Measurements from ENCODE around the gene PITPNC1. TPM values are rescaled to one million over a fixed set of nuclear protein-coding genes. Genes with fewer than 3 reads are reported as not detected.

Gene PITPNC1
- total and polyA plus RNA-seq, 5 experiments from 2014 or later, result 119 to 159 (median 128) TPM

DNA sequence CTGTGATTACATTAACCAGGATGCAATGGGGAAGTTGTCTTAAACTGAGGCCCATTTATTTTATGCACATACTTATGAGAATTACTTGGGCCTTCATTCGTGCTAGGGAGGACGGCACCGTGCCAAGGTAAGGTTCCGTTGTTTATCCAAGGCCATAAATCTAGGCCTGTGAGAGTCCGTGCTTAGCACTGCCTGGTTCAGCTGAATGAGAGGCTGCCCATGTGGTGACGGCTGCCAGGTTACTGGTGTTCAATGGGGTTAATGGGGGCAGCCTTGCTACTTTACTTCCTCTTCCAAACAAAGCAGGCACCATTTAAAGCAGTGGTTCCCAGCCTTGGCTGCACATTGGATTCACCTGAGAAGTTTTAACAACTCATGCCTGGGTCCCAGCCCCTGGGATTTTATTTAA, 205.6 kb downstream of the PITPNC1 start:
- H3K4me1 Mint-ChIP-seq, result peaks cover 6 to 17% (median 9%) of the 10 kb centered on the region in 4 donors
- H3K9me3 Mint-ChIP-seq, result peaks cover 0 to 3% (median 0%) of the 10 kb centered on the region in 9 donors
- ATAC-seq, result no peak
- no peak for DNase-seq
- POLR2A ChIA-PET, result no interaction called here
- H3K27me3 Mint-ChIP-seq, result no peaks in the 10 kb centered on the region
- no peak overlapping the region for H3K4me3 Mint-ChIP-seq
- peaks cover 11 to 71% (median 23%) of the 10 kb centered on the region in 3 donors for H3K36me3 Mint-ChIP-seq
- H3K27ac Mint-ChIP-seq, result no peak overlapping the region

DNA sequence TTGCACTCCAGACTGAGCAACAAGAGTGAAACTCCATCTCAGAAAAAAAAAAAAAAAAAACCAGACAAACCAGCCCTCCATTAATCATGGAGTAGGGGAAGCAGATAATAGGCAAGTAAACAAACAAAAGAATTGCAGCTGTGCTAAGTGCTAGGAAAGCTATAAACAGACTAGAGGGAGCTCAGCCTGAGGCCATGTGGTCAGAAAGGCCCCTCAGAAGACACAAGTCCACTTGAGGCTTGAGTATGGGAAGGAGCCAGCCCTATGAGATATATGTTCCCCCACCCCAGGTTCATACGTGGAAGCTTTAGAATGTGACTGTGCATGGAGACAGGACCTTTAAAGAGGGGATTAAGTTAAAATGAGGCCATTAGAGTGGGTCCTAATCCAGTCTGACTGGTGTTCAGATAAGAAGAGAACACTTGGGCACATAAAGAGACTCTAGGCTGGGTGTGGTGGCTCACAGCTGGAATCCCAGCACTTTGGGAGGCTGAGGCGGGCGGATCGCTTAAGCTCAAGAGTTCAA, 208.1 kb downstream of the PITPNC1 start:
- ATAC-seq, result no peak
- POLR2A ChIA-PET, result no interaction called here
- H3K4me3 Mint-ChIP-seq, result no peak overlapping the region
- H3K27ac Mint-ChIP-seq, result peak overlapping the region in 5 of 10 donors; percentile 18 to 69 (median 45)
- DNase-seq, result no peak
- H3K9me3 Mint-ChIP-seq, result peaks cover 0 to 3% (median 0%) of the 10 kb centered on the region in 9 donors
- no peaks in the 10 kb centered on the region for H3K27me3 Mint-ChIP-seq
- H3K4me1 Mint-ChIP-seq, result peaks cover 15 to 27% (median 21%) of the 10 kb centered on the region in 4 donors
- peaks cover 11 to 60% (median 20%) of the 10 kb centered on the region in 3 donors for H3K36me3 Mint-ChIP-seq

DNA sequence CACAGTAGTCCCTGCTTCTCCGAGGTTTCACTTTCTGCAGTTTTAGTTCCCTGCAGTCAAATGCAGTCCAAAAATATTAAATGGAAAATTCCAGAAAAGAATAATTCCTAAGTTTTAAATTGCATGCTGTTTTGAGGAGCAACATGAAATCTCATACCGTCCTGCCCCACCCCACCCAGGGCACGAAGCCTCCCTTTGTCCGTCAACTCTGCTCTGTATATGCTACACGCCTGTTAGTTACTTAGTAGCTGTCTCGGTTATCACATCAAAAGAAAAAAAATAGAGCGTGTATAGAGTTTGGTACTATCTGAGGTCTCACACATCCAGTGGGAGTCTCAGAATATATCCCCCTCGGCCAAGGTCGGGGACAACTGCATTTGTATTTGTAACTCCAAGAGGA, 211.2 kb downstream of the PITPNC1 start:
- Mint-ChIP-seq H3K36me3 (peaks cover 11 to 61% (median 21%) of the 10 kb centered on the region in 3 donors), H3K27ac (peak overlapping the region in 5 of 10 donors; percentile 9 to 87 (median 76)), H3K27me3 (no peaks in the 10 kb centered on the region), H3K4me1 (peaks cover 12 to 26% (median 20%) of the 10 kb centered on the region in 4 donors), H3K9me3 (peaks cover 0 to 3% (median 0%) of the 10 kb centered on the region in 9 donors), H3K4me3 (no peak overlapping the region)
- DNase-seq (no peak), ATAC-seq (no peak)
- POLR2A ChIA-PET, result no interaction called here

DNA sequence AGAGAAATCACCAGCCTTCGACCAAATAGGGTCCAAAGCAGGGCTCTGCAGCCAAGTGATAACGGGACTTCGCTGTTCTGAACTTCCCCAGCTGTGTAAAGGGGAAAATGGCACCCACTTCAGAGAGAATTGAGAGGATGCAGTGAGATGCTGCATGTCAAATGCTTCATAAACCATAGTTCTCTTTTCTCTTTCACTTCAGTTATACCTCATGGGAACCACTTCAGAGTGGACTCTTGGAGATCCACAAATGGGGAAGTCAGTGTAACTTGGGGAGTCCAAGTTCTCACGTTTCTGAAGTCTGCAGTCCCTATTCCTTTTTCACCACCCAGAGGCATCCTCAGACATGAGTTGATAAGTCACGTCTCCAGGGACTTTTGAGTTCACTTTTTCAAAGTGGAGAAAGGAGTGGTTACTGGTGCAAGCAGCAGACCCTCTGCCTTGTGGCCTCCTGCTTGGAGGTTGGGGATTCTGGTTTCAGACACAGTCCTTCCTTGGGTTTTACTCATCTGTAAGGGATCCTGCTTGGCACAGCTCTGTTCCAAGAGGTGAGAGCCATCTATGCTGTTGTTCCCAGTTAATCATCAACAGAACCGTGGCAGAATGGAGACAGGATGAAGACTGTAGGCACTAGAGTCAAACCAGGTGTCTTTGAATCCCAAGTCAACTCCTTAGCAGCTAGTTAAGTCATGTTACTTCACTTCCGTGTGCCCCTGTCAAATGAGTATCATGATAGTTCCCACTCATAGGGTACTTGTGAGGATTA, 217.2 kb downstream of the PITPNC1 start:
- DNase-seq (no peak), ATAC-seq (no peak)
- POLR2A ChIA-PET, result interaction anchor here (0.5 kb wide), 1 partner anchor 14 kb away, joined by 3 read pairs; no protein-coding TSS in a partner anchor
- Mint-ChIP-seq H3K9me3 (no peaks in the 10 kb centered on the region), H3K36me3 (peaks cover 0 to 46% (median 10%) of the 10 kb centered on the region in 3 donors), H3K27ac (peak overlapping the region in 5 of 10 donors; percentile 13 to 68 (median 37)), H3K27me3 (no peaks in the 10 kb centered on the region), H3K4me1 (peaks cover 13 to 28% (median 25%) of the 10 kb centered on the region in 4 donors), H3K4me3 (no peak overlapping the region)

DNA sequence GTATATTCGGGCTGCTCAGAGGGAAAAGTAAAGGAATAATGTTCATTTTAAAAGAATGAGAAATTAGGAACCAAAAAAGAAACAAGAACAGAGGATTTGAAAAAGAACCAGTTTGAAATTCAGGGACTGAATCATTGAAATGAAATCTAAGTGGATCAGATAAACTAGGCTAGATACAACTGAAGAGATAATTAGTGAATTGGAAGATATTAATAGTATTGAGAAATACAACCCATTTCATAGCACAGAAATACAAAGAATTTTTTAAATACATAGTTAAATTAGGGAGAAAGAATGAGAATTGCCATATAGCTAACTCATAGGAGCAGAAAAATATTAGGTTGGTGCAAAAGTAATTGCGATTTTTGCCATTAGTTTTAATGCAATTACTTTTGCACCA, 223.3 kb downstream of the PITPNC1 start:
- H3K27me3 Mint-ChIP-seq, result no peaks in the 10 kb centered on the region
- ATAC-seq (no peak), DNase-seq (no peak)
- POLR2A ChIA-PET, result no interaction called here
- peaks cover 31 to 36% (median 32%) of the 10 kb centered on the region in 4 donors for H3K4me1 Mint-ChIP-seq
- no peaks in the 10 kb centered on the region for H3K9me3 Mint-ChIP-seq
- H3K36me3 Mint-ChIP-seq, result peaks cover 0 to 21% (median 0%) of the 10 kb centered on the region in 3 donors
- peak overlapping the region in 4 of 10 donors; percentile 3 to 92 (median 59) for H3K27ac Mint-ChIP-seq
- no peak overlapping the region for H3K4me3 Mint-ChIP-seq

DNA sequence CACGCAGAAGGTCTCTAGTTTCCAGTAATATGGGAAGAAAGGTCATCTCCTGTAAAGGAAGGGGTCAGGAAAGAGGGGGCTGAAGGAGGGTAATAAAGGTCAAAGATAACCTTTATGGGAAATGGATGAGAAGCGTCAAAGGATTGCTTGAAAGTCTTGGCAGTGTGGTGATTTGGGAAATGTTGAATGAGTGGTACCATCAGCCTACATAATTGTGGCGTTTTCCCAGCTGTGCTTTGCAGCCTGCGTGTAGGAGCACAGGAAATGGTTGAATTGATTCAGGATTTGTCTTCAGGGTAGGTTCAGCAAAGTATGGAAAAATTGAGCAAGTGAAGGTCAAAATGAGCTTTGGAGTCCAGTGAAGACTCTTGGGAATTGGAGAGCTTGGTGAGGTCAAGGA, 224.8 kb downstream of the PITPNC1 start:
- Mint-ChIP-seq H3K4me3 (no peak overlapping the region), H3K9me3 (no peaks in the 10 kb centered on the region), H3K27ac (peak overlapping the region; percentile 21 to 88 (median 76)), H3K4me1 (peaks cover 24 to 47% (median 33%) of the 10 kb centered on the region in 4 donors), H3K36me3 (peaks cover 0 to 23% (median 0%) of the 10 kb centered on the region in 3 donors), H3K27me3 (no peaks in the 10 kb centered on the region)
- DNase-seq (no peak), ATAC-seq (no peak)
- POLR2A ChIA-PET, result interaction anchor here (1.7 kb wide), 1 partner anchor 226 kb away, joined by 9 read pairs; no protein-coding TSS in a partner anchor

DNA sequence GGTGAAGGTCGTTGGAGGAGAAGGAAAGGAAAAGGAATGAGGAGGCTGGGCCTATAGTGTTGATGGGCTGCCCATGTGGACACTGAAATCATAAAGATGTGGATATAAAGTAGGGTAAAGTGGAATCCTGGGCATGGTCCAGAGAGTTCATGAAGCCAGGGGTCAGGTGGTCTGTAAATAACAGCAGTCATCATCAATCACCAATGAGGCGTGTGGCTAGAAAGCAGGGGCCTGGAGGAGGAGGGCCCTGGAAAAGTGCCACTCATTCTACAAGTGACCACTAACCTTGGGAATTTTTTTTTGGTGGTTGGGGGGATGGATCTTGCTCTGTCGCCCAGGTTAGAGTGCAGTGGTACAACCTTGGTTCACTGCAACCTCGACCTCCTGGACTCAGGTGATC, 225.4 kb downstream of the PITPNC1 start:
- Mint-ChIP-seq H3K36me3 (peaks cover 0 to 25% (median 0%) of the 10 kb centered on the region in 3 donors), H3K4me1 (peaks cover 25 to 45% (median 34%) of the 10 kb centered on the region in 4 donors), H3K9me3 (no peaks in the 10 kb centered on the region), H3K27me3 (no peaks in the 10 kb centered on the region), H3K4me3 (no peak overlapping the region), H3K27ac (peak overlapping the region in 9 of 10 donors; percentile 21 to 88 (median 74))
- ATAC-seq, result no peak
- POLR2A ChIA-PET, result interaction anchor here (1.6 to 1.7 kb wide), 2 partner anchors 224 to 226 kb away, joined by 8 to 9 read pairs; no protein-coding TSS in a partner anchor
- no peak for DNase-seq

DNA sequence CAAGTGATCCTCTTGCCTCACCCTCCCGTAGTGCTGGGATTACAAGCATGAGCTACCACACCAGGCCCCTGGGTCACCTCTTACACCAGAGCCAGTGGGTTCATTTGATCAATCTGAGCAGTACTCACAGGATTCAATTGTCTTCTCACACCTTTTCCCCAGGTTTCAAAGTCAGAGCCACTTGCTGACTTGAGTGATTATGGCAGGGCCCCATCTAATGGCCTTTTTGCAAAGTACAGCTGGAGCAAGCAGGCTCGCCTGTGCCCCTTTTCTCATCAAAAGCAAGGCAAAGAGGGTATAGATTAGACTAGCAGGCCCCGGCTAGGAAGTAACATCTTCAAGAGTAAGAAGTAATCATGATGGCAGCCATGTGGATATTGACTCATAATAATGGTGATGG, 225.9 kb downstream of the PITPNC1 start:
- Mint-ChIP-seq H3K36me3 (peaks cover 0 to 28% (median 0%) of the 10 kb centered on the region in 3 donors), H3K27ac (peak overlapping the region in 9 of 10 donors; percentile 36 to 85 (median 70)), H3K9me3 (no peaks in the 10 kb centered on the region), H3K4me3 (no peak overlapping the region), H3K27me3 (no peaks in the 10 kb centered on the region), H3K4me1 (peaks cover 22 to 40% (median 31%) of the 10 kb centered on the region in 4 donors)
- POLR2A ChIA-PET, result interaction anchor here (1.6 to 1.7 kb wide), 2 partner anchors 224 to 227 kb away, joined by 8 to 9 read pairs; no protein-coding TSS in a partner anchor
- ATAC-seq, result peak; percentile 84 to 85
- DNase-seq, result peak in 9 of 10 donors; percentile 6 to 70 (median 51)

DNA sequence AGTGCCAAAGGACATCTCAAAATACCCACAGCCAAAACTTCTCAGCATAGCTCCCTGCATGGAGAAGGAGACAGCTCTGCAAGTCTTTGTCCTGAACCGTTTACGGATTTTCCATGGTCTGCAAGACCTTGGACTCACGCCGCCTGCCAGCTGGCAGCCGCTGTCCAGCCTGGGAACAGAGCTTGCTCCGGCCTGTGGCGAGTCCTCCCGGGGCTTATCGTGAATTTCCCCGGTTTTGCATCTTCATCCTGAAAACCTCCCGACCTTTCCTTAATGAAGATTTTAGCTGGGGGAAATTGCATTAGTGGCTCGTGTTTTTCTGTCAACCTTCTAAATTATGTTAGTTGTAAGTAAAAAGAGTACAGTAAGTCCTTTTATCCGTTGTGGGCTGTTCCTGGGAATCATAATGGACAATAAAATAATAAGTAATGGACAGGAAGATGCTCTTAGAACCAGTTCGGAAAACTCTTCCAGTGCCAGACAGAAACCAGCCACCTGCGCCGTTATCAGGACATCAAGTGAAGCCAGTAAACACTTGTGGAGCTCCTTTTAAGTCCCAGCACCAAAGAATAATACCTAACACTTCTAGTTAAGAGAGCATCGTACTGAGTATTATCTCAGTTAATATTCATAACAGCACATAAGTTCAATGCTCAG, 228.3 kb downstream of the PITPNC1 start:
- Mint-ChIP-seq H3K9me3 (no peaks in the 10 kb centered on the region), H3K4me3 (no peak overlapping the region), H3K27ac (peak overlapping the region in 6 of 10 donors; percentile 2 to 68 (median 47)), H3K4me1 (peaks cover 21 to 37% (median 30%) of the 10 kb centered on the region in 4 donors), H3K27me3 (no peaks in the 10 kb centered on the region), H3K36me3 (peaks cover 0 to 41% (median 0%) of the 10 kb centered on the region in 3 donors)
- POLR2A ChIA-PET, result interaction anchor here (1.7 kb wide), 1 partner anchor 226 kb away, joined by 3 read pairs; no protein-coding TSS in a partner anchor
- no peak for DNase-seq
- no peak for ATAC-seq

DNA sequence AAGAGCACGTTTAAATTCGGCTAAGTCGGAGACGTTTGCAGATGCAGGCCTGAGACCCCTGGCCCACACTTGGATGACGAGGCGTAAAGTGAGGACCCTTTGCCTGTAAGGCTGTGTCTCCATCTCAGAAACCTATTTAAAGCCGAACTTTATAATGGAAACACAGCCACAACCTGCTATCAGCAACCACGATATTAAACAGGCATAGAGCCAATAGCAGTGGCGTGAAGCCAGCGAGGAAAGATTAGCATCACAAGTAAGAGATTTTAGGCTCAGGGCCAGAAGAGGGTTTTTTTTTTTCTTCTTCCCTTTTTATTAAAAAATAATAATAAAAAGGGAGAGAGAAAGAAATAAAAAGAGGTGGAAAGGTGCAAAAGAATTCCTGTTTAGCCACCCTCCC, 229.4 kb downstream of the PITPNC1 start:
- peak overlapping the region in 1 of 10 donors; percentile 33 for H3K27ac Mint-ChIP-seq

DNA sequence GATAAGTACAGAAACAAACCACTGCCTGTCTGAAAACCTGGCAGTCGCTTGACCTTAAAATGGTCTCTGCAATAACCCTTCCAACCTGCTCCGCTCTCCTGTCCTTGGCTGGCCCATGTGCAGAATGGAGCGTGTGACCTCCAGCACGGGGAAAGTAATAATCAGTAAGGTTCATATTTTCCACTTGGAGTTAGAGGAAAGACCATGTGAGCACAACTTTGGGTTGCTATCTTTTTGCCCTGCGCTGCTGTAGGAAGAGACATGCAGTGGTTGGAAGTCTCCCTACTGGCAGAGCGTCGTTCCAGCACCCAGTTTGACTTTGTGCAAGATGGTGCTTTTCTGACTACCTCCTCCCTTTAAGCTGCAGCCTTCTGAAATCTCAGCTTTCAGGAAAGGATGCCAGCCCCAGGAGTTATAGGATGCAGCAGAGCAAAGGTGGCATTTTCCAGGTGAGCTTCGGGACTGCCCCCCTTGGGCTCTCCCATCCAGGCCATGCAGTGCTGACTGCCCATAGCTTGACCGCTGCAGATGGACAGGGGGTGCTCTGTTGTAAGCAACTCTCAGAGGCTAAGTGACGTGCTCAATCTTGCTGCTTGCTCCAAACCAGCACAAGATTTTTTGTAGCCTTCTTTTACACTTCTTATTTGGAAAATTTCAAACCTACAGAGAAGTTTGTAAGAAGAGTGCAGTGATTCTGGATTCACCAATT, 230.0 kb downstream of the PITPNC1 start:
- H3K27me3 Mint-ChIP-seq, result no peaks in the 10 kb centered on the region
- H3K36me3 Mint-ChIP-seq, result peaks cover 0 to 37% (median 0%) of the 10 kb centered on the region in 3 donors
- H3K9me3 Mint-ChIP-seq, result no peaks in the 10 kb centered on the region
- H3K4me3 Mint-ChIP-seq, result no peak overlapping the region
- peak overlapping the region in 8 of 10 donors; percentile 11 to 88 (median 30) for H3K27ac Mint-ChIP-seq
- ATAC-seq (no peak), DNase-seq (no peak)
- peaks cover 18 to 33% (median 24%) of the 10 kb centered on the region in 4 donors for H3K4me1 Mint-ChIP-seq
- POLR2A ChIA-PET, result no interaction called here

More for the DNA sequence above, 229.4 kb downstream of the PITPNC1 start:
- no peaks in the 10 kb centered on the region for H3K9me3 Mint-ChIP-seq
- peaks cover 21 to 34% (median 26%) of the 10 kb centered on the region in 4 donors for H3K4me1 Mint-ChIP-seq
- ATAC-seq, result no peak
- no peak for DNase-seq
- no peak overlapping the region for H3K4me3 Mint-ChIP-seq
- no peaks in the 10 kb centered on the region for H3K27me3 Mint-ChIP-seq
- peaks cover 0 to 38% (median 0%) of the 10 kb centered on the region in 3 donors for H3K36me3 Mint-ChIP-seq
- POLR2A ChIA-PET, result interaction anchor here (1.7 kb wide), 1 partner anchor 227 kb away, joined by 3 read pairs; no protein-coding TSS in a partner anchor

DNA sequence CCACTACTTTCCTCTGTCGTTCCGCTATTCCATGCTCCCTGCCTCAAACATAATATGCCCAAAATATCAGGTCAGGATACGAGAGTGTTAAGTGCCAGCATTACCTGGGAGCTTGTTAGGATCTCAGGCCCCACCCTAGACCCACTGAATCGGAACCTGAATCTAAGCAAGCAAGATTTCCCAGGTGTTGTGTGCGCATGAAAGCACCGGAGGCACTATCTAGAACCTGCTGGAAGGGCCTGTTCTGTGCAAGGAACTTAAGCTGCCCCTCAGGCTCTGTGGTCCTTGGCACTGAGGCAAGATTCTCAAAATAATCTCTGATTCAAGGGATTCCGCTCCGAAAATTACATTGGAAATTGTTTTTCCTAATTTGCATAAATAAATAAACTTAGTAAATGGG, 233.0 kb downstream of the PITPNC1 start:
- no peak for ATAC-seq
- Mint-ChIP-seq H3K4me3 (no peak overlapping the region), H3K27me3 (no peaks in the 10 kb centered on the region), H3K4me1 (peaks cover 13 to 38% (median 24%) of the 10 kb centered on the region in 4 donors), H3K27ac (peak overlapping the region in 4 of 10 donors; percentile 9 to 52 (median 20)), H3K36me3 (peaks cover 0 to 45% (median 0%) of the 10 kb centered on the region in 3 donors), H3K9me3 (no peaks in the 10 kb centered on the region)
- DNase-seq, result no peak
- POLR2A ChIA-PET, result no interaction called here
